GM19438 (cell line): ENCODE measurements around the gene FAM168A.

ENCODE experiments used
- ATAC-seq: cut with Tn5 transposase; IDR thresholded peaks from one replicate; pipeline ENCODE4 v1.9.1; 2021; ENCODE audit warnings: low read depth; ENCODE audit not compliant: unreplicated experiment

Gene FAM168A, protein sequence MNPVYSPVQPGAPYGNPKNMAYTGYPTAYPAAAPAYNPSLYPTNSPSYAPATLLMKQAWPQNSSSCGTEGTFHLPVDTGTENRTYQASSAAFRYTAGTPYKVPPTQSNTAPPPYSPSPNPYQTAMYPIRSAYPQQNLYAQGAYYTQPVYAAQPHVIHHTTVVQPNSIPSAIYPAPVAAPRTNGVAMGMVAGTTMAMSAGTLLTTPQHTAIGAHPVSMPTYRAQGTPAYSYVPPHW

DNA sequence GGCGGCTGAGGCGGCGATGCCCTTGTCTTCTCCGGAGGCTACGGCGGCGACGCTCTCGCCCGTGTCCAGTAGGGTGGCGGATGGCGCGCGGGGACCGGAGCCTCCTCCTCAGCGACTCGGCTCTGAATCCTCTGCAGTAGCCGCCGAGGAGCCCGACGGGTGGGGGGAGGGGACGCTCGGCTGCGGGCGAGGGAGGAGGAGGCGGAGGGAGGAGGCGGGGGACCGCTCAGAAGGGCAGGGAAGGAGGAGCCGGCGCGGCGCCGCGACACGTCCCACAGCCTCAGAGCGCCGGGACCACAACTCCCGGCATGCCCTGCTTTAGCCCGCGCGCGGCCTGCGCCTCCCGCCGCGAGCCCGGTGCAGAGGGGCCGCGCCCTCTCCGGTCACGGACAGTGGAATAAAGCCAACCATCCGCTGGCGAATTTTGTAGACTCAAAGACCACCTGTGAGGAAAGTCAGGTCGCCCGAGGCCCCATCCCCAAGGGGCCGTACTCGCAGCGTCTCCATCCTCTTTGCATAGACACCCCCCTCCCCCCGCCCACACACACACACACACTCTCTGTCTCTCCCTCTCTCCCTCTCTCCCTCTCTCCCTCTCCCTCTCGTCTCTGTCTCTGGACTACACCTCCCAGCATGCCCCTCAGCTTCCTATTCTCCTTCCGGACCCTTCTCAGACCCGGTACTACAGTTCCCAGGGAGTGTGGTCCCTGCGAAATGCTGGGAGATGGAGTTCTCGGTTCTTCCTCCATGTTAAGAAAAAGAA lies at the start of gene FAM168A:
TSS of gene FAM168A (minus strand) at position 157 of the 763 bp plus-strand sequence. CDS start 129,638 bp downstream, outside the sequence.
- ATAC-seq: peak; percentile 85

DNA sequence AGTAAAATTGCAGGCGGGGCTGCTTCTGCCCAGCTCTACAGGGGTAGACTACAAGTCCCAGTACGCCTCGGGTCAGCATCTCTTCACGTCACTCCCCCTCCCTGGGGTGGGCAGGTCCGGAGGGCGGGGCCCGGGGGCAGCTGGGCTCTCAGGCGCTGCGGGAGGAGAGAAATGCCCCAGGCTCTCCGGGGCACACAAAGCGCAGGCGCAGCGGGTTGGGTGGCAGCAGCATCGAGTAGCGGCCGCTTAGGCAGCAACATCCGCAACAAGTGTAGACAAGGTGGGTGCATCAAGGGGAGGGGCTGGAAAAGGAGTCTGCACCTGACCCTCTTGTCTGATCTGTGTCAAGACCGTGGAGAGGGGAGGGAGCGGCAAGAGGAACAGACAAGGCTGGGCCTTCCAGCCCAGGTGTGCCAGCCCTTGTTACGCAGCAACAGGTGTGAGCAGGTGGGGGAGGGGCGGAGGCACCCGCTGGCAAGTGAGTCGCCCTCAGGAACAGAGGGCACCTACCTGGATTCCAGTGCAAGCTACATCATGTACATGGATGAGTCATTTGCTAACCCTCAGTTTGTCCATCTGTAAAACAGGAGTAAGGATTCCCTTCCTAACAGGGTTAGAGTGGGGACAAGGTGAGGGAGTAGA lies 49.7 kb upstream of the FAM168A start:
- peak; percentile 75 for ATAC-seq

DNA sequence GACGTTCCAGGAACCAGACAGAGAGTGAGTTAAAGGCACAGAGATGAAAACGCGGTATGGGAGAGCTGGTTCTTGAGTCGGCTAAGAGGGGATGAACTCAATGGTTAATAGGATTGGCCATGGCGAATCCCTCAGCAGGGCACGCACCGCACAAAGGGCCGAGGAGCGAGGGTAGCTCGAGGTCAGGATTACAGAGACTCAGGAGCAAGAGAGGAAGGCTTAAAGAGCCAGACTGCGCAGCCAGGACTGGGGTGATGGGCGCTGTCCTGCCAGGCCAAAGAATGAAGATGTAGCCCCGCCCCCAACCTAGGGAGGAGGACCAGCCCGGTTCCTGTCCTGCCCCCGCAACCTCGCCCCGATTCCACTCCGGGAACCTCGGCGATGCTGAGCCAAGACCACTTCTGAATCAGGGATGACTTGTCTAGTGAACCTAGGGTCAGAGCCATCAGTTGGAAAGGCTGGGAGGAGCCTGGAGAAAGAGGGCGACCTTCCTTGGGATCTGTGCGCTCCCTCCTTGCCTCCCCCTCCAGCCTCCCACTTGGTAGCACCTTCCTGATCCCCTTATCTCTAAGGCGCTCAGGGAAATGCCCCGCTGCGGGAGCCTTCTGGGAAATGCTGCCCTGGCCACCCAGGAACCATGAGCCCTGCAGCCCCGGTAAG lies 48.2 kb upstream of the FAM168A start, which contains the start of gene PLEKHB1:
TSS of gene PLEKHB1 (plus strand) at position 610 of the 660 bp plus-strand sequence. CDS start at position 638, 28 bp downstream.
- ATAC-seq: no peak

DNA sequence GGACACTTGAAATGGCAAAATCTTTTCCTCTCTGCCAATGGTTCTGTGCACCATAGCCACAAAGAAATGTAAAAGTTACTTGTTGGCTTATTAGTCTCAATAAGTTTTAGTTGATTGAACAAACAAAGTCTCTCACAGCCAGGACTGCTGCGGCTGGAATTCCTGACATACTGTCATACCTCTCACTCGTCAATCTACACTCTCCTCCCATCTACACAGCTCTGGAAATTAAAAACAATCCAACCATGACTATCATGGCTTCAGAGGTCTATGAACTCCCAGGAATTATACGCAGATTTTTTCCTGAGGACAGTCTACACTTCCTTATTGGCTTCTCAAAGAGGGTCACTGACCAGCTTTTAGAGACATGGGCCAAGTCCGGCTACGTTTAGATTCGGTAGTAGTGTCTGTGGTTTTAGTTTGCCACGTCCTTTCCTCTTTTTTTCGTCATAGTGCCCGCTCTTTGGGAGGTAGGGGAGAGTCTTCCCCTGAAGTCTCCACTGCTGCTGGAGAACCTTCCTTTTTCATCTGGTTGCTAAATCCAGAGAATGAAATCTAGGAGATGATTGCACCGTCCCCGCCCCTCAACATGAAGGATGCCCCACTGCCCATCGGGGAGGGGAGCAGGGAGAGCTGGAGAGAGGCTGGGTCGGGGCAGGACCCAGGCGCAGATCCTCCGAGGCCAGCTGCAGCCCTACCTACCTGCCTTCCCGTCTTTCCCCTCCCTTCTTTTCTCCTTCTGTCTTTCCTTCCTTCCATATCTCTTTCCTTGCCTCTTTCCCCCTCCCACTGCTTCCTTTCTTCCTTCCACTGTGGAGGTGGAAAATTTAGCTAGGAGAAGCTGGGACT lies 47.4 kb upstream of the FAM168A start:
- ATAC-seq: no peak

DNA sequence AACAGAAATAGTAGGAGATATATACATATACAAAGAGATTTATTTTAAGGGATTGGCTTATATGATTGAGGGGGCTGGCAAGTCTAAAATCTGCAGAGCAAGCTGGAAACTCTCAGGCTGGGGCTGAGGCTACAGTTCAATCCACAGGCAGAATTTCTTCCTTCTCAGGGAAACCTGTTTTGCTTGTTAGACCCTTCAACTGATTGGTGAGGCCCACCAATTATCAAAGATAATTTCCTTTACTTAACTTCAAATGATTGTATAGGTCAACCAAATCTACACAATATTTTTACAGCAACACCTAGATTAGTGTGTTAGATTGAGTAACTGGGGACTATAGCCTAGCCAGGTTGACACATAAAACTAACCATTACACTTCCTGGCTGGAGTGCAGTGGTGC lies 43.8 kb upstream of the FAM168A start:
- ATAC-seq: no peak

DNA sequence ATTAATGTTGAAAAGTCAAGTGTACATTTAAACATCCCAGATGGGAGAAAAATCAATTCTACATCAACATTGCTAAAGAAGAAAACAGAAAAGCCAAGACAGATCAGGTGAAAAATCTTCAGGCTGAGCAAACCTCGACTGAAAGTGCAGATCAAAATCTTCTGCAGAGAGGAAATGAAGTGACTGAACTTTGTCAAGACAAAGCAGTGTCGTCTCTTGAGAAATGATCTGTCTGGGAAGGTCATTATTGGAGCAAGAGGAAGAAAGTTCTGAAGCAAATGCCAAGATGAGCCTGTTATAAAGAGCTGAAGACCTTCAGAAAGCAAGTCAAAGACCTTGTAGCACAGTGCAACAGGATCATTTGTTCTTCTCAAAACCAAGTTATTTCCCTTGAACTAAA lies 42.7 kb upstream of the FAM168A start:
- ATAC-seq: no peak

DNA sequence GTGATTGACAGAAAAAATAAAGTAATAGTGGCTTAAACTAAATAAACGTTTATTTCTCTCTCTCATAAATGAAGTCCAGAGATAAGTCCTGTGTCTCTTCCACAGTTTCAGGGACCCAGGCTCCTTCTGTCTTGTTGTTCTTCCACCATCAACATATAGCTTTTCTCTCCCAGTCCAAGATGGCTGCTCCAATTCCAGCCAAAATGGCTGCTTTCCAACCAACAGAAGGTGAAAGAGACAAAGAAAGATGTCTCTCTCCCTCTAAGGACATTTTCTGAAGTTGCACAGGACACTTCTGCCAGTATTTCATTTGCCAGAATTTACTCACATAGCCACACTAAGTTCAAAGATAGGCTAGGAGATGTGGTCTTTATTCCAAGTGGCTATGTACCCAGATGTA lies 39.1 kb upstream of the FAM168A start:
- ATAC-seq: no peak

DNA sequence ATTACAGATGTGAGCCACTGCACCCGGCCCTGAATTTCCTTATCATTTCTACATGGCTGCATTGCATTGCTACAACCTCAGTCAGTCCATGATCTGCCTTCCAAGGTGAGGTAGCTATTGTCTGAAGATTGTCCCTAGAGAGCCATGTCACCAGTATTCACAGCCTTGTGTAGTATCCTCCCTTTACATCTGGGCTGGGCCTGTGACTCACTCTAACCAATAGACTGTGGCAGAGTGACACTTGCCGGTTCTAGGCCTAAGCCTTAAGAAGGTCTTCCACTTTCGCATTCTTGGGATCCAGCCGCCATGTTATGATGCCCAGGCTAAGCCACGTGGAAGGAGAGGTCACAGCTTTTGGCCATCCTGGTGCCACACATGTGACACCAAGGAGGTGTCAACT lies 38.3 kb upstream of the FAM168A start:
- ATAC-seq: no peak

DNA sequence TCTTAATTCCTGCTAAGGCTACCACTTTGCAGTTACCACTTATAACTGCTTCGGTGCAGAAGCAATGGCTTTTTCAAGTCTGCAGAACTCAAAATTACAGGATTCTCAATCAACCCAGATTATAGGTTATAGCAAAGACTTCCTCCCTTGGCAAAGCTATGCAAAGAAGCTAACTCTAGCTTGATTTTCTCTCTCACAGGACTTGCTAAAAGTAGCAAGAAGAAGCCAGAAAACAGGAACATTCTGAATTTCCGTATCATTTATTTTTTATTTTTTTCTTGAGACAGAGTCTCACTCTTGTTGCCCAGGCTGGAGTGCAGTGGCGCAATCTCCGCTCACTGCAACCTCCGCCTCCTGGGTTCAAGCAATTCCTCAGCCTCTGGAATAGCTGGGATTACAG lies 37.8 kb upstream of the FAM168A start:
- no peak for ATAC-seq

DNA sequence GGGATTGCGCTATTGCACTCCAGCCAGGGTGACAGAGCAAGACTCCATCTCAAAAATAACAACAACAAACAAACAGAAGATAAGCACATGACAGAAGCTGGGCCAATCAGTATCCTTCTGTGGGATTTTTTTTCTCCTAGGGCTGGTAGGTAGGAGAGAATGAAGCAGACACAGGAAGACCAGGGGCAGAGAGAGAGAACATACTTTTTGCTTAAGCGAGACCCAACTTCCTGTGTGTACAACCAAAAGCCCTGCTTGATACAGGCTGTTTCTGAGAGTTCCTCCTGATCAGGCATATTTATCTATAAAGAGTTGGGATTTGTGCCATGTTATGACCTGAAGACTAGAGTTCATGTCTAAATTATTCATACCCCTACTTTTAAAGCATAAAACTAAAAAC lies 36.1 kb upstream of the FAM168A start:
- no peak for ATAC-seq

DNA sequence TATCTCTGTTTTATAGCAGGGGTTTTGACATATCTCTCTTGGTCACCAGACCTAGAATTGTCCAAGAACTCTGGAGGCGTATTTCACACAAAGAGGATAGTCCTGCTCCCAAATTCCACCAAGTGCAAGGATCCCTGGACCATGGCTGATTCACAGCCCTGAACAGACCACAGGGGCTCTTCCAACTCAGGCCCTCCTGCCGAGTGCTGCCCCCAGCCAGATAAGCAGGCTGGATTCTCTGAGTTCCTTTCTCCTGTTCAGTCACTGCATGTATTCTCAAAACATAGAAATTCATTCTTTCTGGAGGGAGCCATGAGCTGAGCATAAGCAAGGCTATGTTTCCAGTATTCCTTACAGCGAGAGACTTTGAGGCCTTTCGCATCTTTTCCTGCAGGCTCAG lies 35.1 kb upstream of the FAM168A start:
- ATAC-seq: no peak

DNA sequence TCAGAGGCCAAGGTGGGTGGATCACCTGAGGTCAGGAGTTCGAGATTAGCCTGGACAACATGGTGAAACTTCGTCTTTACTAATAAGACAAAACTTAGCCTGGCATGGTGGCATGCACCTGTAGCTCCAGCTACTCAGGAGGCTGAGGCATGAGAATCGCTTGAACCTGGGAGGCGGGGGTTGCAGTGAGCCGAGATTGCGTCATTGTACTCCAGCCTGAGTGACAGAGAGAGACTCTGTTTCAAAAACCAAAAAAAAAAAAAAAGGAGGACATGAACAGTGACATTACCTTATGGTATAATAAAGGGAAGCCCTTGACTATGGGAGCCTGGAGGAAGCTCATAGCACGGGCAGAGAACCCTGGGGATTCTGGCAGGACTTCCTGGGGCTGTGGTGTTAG lies 32.0 kb upstream of the FAM168A start:
- no peak for ATAC-seq

DNA sequence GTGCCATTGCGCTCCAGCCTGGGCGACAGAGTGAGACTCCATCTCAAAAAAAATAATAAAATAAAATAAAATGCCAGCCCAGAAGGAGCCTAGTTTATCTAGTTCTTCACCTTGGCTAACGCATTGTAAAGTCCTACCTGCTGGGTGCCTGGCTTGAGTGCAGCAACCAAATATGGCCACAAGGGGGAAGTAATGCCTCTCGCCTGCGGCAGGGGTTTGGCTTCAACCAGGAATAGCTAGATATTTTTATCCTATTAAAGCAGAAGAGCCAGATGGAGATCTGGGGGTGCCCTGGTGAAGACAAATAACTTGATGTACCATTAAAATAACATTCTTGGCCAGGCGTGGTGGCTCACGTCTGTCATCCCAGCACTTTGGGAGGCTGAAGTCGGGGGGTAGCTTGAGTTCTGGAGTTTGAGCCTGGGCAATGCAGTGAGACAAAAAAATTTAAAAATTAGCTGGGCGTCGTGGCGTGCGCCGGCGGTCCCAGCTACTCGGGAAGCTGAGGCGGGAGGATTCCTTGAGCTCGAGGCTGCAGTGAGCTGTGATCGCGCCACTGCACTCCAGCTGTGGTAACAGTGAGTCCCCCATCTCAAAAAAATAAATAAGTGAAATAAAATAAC lies 27.9 kb upstream of the FAM168A start:
- no peak for ATAC-seq

DNA sequence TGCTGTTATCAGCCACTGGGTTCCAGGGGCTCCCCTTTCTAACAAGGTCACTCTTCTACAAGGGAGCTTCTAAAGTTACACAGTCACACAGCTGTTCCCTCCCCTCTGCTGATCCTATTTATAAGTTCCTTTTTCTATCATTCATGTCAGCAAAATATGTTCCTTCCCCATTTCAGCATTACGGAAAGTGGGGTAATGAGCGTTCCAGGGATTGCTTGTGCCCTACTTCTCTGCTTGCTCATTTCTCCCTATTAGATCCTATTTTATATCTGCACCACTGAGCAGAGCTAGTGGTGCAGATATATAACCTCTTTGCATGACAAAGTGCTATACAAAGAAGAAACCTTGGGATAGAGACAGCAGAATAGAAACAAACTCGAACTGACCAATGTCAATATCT lies 25.8 kb upstream of the FAM168A start:
- no peak for ATAC-seq

DNA sequence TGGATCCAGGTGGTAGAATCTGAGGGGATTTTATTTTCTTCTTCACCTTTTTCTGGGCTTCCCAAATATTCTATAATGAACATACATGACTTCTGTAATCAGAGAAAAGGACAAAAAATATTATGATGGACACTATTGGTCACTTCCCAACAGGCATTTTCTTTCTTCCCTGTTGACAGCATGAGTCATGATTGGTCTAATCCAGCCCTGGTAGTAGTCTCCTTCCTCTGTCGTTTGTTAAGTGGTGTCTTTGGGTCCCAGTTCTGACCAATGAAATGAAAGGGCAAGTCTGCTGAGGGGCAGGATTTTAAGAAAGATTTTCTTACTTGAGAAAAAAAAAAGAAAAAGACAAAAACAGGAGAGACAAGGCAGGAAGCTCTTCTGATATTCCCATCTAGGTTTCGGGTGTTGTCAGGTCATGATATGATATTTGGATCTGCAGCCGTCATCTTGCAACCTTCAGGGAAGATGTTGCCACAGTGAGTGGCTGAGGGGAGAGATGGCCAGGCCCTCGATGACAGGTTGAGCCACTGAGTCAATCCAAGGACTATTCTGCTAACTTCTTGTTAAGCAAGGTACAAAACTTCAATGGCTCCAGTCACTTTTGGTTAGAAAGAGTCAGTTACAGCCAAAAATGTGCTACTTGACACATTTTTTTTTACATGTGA lies 25.1 kb upstream of the FAM168A start:
- ATAC-seq: no peak

DNA sequence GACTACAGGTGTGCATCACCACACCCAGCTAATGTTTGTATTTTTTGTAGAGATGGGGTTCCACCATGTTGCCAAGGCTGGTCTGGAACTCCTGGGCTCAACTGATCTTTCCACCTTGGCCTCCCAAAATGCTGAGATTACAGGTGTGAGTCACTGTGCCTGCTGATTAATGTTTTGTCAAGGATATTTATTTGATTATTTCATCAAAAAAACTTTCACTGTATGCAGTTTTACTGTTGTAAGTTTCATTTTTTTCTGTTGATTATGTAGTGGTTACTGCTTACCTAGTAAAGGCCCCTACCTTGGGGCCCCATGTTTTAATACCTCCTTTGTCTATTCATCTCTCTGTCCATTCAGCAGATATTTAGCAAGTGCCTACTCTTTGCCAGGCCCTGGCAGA lies 16.7 kb upstream of the FAM168A start:
- ATAC-seq: no peak

DNA sequence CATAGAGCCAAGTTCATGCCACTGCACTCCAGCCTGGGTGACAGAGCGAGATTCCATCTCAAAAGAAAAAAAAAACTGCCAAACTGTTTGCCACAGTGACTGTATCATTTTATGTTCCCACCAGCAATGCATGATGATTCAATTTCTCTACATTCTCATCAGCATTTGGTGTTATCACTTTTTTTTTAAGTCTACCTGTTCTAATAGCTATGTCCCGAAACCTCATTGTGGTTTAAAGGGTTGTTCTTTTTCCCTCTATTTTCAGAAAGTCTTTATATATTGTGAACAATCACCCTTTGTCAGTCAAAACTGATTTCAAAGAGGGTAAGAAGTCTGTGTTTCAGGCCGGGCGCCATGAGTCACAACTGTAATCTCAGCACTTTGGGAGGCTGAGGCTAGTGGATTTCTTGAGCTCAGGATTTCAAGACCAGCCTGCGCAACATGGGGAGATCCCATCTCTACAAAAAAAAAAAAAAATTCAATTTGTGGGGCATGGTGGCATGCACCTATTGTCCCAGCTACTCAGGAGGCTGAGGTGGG lies 14.8 kb upstream of the FAM168A start:
- ATAC-seq: no peak

DNA sequence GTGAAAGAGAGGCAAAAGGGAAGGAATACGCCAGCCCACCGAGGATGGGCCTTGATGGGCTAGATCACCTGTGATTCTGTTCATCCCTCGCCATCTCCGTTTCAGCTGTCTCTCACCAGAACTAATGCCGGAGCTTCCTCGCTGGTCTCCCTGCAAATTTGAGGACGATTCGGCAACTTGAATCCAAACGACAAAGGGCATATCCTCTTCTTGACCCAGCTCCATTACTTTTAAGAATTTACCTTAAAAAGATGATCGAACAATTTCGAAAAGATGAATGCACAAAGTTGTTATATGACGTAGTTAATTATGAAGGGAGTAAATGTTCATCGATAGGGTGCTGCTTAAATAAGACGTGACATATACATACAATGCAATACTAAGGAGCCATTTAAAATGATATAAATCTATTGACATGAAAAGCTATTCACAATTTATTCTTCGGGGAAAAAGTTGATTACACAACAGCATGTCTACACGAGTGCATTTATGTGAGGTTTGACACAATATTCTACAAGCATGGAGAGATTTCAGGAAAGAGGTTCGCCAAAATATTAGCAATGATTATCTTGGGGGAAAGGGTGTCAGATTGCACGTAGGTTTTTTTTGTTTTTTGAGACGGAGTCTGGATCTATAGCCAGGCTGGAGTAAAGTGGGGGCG lies 937 bp upstream of the FAM168A start:
- no peak for ATAC-seq
